H1 (cell line): Measurements from ENCODE around the gene KCTD17. TPM values are rescaled to one million over a fixed set of nuclear protein-coding genes. Genes with fewer than 3 reads are reported as not detected.

Source experiments
- CHD7 ChIP-seq: fragments of 300-600 bp; sonication (generic); IDR thresholded peaks from 2 replicates; pipeline ENCODE4 v1.7.1; 2012; ENCODE audit warnings: low read length, moderate library complexity, mild to moderate bottlenecking, inconsistent platforms; ENCODE audit not compliant: insufficient replicate concordance
- TEAD4 ChIP-seq: IDR thresholded peaks from 2 replicates; pipeline ENCODE4 v1.6.1; 2012; ENCODE audit warnings: low read depth, low read length, inconsistent platforms, mixed read lengths
- polyA plus RNA-seq, 7 experiments: library from polyadenylated mRNA; depleted of rRNA in 3 of 7; stranded (reverse) in 5 of 7; unstranded in 2 of 7; fragments of >200 nt in 5 of 7; fragments of 200-250 nt in 2 of 7; gene quantifications; 1 replicate in 5 of 7; 2 replicates in 1 of 7; 4 replicates in 1 of 7; pipeline versions ENCODE4 v1.2.1 to v1.2.3, GENCODE V29; 2011 to 2013; ENCODE audit warnings: missing spikeins in 2 of 7, mixed read lengths in 2 of 7
- total RNA-seq: library from RNA; stranded (reverse); fragmentation: NEBNext Ultra II Directional; extraction: Animal tissue kit (Norgen Biotek cat#: 25700); gene quantifications from 2 replicates; pipeline ENCODE4 v1.2.1, GENCODE V29; 2021

The KCTD17 gene
- total and polyA plus RNA-seq, 2 of the 8 experiments (the other 6 are each of a cell fraction or from before 2014, with no cell fraction given) = 39.4 to 44.0 TPM

GRCh38 chr22:37054056-37054395 is 2.5 kb downstream of the KCTD17 start (continued):
- no peak for TF ChIP-seq CHD7
- no peak for TF ChIP-seq TEAD4
- TF ChIP-seq, all 59 proteins: peak for 0
